HS-5 (cell line): ENCODE data around the gene TMPRSS11B.
A peak's percentile ranks its signal among the peaks of the same experiment; 100 is the strongest.
"Not testable (repeated sequence)": the region's sequence is repeated elsewhere in the genome, so short reads cannot be mapped to it uniquely, and the experiment has no call there.

Experiments
- DNase-seq: peaks from one replicate; pipeline ENCODE4 v3.0.0-alpha.2; 2012; ENCODE audit warnings: low read depth

Gene TMPRSS11B, protein sequence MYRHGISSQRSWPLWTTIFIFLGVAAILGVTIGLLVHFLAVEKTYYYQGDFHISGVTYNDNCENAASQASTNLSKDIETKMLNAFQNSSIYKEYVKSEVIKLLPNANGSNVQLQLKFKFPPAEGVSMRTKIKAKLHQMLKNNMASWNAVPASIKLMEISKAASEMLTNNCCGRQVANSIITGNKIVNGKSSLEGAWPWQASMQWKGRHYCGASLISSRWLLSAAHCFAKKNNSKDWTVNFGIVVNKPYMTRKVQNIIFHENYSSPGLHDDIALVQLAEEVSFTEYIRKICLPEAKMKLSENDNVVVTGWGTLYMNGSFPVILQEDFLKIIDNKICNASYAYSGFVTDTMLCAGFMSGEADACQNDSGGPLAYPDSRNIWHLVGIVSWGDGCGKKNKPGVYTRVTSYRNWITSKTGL

DNA sequence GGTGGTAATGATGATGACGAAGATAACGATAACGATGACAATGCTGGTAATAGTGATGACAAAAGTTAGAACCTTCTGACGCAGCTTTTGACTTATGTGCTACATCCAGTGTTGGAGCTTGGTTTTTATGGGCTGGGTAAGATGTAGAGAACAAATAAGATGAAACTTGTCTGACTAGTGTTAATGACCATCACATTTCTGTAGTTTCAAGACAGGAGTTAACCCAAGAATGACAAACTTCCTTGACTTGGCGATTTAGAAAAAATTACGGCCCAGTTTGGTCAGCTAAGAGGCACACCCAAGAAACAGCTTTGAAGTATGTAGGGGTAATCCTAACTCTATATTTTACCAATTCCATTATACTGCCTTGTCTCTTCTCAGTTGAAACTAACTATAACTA is at the start of gene TMPRSS11B:
Gene TMPRSS11B (minus strand): TSS at position 101 of the 400 bp plus-strand sequence. CDS start 136 bp downstream, outside the sequence.
- DNase-seq = no peak

DNA sequence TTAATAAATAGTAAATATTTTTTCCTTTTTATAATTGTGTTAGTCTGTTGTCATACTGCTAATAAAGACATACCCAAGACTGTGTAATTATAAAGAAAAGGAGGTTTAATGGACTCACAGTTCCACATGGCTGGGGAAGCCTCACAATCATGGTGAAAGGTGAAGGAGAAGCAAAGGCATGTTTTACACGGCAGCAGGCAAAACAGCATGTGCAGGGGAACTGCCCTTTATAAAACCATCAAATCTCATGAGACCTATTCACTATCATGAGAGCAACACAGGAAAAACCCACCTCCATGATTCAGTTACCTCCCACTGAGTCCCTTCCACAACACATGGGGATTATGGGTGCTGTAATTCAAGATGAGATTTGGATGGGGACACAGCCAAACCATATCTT is 45.8 kb upstream of the TMPRSS11B start:
- no peak for DNase-seq

DNA sequence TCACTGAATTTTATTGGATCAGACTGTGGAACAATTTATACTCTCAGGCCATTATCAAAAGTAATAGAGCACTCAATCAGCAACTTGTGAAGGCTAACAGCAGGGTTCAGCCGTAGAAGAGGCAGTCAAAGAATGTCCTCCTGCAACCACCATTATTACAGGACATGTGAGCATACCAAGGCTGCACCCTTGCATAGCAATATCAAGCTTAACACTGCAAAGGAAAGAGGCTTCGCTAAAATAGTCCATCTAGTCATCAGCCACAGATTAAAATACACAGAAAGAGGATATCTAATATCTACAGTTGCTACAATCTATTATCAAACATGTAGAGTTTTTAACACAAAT is 42.9 kb upstream of the TMPRSS11B start:
- no peak for DNase-seq

DNA sequence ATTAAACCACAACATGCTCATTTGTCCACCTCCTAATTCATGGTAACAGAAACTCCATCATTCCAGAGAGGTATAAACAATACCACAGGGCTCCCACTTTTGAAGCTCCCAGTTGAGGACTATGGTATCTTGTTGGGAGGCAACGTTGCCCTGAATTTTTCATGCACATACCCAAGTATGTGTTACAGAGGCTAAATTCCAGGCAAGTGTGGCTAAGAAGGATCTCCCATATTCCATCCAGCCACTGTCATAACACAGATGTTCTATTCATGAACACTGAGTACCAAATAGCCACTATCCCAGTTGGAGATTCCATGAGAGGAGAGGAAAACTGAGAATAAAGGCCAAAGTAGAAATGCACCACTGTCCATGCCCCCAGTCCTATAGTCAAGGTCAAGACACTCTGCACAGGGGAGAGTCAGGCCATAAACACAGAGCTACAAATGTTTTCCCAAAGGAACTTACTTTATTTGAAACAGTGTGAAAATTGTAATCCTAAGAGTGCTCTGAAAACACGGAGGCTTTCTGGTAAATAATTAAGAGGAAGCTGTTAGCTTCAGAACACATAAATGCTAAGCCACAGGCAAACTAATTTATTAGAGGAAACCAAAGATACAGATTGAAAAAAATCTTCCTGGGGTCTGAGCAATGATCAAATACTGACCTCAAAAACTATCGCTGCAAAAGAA is 42.4 kb upstream of the TMPRSS11B start:
- DNase-seq = no peak

DNA sequence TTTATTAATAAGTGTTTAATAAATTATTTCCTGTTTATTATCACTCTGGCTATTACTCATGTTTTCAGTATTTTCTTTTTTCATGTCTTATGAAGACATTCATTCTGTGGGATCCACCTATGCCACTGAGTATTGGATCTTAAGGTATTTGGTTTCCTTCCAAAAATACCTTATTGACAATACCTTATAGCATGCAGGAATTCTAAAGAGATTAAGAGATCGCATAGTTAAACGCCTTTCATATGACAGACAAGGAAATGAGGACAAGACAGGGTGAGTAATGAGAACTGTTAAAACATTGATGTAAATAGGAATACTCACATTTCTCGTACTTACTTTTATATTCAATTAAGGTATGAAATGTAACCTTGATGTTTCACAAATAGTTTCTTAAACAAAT is 38.2 kb upstream of the TMPRSS11B start:
- DNase-seq = no peak

DNA sequence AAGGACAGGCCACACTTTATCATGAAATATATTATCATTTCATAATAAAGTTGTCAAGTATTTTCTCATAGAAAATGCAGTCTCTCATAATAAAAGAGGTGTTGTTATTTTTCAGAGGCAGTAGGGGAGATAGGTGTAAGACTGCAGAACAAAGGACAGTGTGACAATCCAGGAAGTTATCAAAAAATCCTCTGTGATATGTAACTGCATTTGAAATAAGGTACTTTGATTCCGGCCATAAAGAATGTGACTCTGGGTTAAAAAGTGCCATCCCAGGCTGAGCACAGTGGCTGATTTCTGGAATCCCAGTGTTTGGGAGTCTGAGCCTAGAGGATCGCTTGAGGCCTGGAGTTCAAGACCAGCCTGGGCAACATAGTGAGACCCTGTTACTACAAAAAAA is 37.6 kb upstream of the TMPRSS11B start:
- DNase-seq = no peak

DNA sequence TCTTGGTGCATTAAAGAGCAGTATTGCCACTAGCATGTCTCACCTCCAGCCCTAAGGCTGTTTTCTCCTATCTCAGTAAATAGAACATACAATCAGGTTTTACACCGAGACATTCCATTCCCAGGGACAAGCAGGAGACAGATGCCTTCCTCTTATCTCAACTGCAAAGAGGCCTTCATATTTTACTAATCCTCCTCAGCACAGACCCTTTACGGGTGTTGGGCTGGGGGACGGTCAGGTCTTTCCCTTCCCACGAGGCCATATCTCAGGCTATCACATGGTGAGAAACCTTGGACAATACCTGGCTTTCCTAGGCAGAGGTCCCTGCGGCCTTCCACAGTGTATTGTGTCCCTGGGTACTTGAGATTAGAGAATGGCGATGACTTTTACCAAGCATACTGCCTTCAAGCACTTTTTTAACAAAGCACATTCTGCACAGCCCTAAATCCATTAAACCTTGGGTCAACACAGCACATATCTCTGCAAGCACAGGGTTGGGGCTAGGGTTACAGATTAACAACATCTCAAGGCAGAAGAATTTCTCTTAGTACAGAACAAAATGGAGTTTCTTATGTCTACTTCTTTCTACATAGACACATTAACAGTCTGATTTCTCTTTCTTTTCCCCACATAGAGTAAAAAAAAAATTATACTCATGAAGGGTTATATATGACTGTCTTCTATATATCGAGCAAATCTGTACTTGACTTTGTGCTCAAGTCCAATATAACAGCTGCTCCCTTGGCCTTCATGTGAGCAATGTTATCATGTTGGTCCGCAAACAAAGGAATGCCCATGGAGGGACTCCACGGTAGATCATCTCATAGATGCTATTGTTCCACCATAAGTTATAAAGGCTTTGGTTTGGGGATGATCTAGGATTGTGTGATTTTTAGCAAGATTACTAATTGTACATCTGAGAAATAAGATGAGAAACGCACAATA is 36.6 kb upstream of the TMPRSS11B start:
- DNase-seq = not testable (repeated sequence)

DNA sequence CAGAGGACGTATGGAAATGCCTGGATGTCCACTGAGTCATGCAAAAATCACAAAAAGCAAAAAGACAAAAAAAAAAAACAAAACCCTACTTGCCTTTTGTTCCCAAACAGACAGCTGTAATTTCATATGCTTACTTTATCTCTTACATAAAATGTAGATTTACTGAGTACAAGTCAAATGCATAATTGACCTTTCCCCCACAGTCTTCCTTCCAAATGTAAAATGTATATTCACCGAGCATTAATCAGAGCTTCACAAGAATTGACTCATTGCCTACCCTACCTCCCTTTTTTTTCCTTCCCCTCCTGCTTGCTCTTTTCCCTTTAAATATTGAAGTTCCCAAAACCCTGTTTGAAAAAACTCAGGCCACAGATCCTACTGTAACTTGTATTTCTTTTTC is 32.5 kb upstream of the TMPRSS11B start:
- no peak for DNase-seq

DNA sequence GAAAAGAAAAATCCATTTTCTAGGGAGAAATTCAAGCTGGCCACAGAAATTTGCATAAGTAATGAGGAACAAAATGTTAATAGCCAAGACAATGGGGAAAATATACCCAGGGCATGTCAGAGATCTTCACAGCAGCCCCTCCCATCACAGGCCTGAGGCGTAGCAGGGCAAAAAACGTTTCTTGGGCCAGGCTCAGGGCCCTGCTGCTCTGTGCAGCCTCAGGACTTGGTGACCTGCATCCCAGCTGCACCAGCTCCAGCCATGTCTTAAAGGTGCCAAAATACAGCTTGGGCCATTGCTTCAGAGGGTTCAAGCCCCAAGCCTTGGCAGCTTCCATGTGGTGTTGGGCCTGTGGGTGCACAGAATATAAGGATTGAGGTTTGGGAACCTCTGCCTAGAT is 32.1 kb upstream of the TMPRSS11B start:
- no peak for DNase-seq

DNA sequence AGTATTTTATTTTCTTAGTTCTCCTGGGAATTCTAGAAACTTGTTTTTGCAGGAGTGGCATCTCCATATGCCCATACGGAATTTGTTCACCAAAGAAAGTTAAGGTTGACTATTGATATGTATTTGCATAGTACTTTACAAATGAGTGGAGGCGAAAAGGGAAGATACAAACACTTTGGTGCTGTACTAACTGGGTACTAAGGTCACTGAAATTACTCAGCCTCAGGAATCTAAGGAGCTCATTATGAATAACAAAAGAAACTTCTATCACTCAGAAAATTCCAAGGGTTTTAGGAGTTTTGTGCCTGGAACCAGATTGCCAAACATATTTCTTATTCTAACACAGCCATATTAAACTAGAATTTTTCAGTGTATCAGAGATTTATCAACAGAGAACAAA is 27.4 kb upstream of the TMPRSS11B start:
- peak; percentile 26 for DNase-seq

DNA sequence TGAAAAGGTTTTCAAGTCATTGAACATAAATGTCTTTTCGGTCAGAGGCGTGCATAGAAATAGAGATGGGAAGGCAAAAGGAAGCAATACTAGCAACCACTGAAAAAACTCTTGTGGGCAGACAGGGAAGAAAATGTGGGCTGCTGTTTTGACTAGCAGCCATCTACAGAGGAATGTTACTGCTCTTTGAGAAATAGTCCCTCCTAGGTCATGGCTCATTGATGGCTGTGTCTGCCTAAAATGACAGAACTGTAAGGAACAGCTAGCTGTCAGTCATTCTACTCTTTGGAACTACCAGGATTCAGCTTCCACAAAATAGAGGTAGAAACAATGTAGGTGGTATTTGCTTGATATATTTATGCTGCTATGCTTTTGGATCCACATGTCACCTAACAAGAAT is 26.9 kb upstream of the TMPRSS11B start:
- DNase-seq = no peak

DNA sequence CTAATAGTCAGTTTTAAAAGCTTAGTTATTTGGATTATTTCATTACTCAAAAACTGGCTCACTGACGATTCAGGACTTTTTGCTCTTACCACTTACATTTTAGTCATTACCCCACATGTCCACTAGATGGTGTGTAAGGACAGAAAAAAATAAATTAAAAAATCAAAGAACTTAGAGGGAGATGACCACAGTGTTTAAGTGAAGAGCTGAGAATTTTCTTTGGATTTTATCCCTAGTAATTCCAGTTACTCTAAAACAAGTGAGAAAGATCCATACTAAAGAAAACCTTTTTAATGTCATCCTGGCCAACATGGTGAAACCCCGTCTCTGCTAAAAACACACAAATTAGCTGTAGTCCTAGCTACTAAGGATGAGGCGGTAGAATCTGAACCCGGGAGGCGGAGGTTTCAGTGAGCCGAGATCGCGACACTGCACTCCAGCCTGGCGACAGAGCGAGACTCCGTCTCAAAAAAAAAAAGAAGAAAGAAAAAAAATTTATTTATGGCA is 26.4 kb upstream of the TMPRSS11B start:
- DNase-seq = peak; percentile 40

DNA sequence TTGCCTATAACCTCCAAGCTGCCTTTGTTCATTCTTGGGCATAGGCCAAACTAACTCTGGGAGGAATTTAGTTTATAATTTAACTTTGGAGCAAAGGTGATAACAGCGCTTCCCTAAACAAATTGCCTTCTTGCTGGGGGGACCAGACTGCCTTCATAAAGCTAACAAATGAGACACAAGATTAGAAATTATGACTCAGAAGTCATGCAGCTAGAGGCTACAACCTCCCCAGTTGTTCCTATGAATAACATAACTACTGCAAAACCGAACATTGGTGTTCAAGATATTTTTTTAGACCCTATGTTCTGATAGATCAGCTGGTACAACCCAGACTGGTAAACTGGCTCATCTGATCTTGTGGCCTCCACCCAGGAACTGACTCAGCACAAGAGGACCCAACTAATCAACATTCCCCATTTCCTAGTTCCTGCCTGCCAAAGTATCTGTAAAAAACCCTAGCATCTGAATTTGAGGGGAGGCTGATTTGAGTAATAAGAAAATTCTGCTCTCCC is 22.0 kb upstream of the TMPRSS11B start:
- DNase-seq = no peak

DNA sequence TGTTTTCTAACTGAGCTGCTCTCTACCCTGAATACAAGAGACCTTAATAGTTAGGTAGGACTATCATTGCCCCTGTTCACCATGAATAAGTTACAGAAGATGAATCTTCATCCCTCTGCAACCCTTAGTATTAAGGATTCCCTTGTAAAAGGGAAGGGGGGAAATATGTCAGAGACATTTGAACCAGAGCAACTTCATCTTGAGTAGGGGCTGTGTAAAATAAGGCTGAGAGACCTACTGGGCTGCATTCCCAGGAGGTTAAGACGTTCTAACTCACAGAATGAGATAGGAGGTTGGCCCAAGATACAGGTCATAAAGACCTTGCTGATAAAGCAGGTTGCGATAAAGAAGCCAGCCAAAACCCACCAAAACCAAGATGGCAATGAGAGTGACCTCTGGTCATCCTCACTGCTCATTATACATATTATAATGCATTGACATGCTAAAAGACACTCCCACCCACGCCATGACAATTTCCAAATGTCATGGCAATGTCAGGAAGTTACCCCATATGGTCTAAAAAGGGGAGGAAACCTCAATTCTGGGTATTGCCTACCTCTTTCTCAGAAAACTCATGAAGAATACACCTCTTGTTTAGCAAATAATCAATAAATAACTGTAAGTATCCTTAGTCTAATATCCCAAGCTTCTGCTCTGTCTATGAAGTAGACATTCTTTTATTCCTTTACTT is 19.5 kb upstream of the TMPRSS11B start:
- DNase-seq = no peak

DNA sequence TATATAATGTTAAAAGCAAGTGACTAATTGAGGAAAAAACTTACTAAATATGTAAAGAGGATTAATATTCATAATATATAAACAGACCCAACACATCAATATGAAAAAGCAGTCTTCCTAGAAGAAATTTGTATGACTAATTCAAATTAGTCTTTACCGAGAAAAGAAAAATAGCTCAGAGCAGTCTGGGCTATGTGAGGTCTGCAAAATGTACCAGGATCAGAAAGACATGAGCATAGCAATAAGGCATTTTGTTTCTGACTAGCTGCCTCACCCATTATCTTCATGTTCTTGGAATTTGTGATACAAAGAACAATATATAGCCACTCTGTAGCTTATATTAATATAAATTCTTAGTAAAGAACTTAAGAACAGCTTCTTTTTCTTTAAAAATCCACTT is 13.7 kb upstream of the TMPRSS11B start:
- DNase-seq = no peak

DNA sequence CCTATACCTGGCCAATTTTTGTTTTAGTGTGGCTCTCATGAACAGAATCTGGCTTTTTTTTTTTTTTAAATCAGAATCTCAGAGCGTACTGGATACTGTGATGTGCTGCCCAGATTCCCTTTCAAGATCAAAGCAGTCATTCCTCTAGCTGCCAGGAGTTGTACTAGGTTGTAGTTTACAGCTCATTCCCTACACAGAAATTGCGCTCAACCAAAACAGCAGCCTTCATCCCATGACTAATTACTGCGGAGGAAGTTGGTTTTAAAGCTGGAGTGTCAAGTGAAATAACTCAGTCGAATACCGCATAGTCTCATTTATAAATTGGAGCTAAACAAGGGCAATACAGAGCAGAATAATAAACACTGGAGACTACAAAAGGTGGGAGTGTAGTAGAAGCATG is 12.2 kb upstream of the TMPRSS11B start:
- no peak for DNase-seq

DNA sequence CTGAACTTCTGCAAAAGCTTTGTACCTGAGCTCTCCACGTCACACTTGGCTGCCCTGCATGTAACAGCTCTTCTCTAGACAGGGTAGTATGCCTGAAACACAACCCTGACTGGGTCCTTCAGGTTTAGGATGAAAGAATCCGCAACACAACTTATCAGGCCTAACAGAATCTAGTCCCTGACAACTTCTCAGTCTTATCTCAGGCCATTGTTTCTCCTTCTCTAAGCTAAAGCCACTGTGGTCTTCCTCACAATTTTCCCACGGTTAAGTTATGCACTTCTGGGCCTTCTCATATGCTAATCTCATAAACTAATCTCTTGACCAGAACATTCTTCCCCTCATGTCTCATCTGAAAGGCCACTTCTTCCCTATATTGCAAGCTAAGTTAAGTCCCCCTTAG is 10.8 kb upstream of the TMPRSS11B start:
- no peak for DNase-seq

DNA sequence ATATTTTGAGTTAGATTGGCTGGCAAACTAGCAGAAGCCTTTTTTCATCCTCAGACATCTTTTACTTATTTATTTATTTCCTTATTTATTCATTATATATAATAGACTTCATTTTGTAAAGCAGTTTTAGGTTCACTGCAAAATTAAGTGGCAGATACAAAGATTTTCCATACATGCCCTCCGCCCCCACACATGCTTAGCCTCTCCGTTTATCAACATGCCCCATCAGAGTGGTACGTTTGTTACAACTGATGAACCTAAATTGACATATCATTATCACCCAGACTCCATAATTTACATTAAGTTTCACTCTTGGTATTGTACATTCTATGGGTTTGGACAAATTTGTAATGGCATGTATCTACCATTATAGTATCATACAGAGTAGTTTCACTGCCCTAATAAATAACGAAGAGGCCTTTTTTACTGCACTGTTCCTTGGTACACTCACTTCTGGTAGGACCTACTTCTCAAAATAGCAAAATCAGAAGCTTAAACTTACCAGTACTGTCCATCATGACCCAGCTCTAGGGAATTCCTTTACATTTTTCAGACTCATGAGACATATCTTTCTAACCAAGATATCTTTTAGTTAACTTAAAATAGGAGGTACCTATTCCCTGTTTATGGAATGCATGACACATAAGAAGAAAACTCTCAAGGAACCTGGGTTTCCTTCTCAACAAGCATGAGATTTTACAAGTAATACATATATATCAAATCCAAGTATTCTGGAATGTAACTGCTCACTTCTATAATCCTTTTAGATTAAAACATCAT is 4.8 kb upstream of the TMPRSS11B start:
- DNase-seq = no peak

DNA sequence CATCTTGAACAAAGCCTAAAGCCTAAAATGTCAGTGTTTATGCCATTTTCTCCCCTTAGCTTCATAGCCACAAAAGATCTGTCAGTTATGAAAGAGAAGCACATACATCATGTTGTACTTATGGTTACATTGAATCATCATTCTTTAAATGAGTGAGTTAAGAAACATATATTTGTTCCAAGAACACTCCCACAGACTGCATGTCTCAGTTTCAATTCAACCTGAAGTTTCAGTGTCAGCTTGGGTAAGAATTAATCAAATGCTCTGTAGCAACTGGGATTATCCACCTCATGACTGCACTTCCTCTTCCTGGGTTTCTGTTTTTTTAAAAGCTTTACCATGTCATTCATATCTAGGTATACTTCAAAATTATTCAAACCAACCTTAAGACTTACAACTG is 3.9 kb upstream of the TMPRSS11B start:
- no peak for DNase-seq

DNA sequence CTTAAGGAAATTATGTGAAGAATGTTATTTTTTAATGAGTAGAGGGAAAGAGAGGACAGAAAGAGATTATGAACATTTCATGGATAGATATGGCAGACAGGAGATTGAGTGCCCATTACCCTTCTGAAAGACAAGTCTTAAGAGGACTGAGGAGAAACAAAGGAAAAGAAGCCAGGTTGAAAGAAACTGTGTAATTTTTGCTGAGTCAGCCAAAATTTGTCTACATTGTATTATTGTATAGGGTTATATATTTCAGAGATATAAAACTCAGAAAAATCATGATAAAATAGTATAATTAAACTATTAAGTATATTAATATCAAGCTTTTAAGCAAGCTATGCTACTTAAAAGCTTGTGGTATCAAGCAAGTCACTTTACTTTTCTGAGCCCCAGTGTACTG is 4.9 kb downstream of the TMPRSS11B start:
- DNase-seq = no peak

DNA sequence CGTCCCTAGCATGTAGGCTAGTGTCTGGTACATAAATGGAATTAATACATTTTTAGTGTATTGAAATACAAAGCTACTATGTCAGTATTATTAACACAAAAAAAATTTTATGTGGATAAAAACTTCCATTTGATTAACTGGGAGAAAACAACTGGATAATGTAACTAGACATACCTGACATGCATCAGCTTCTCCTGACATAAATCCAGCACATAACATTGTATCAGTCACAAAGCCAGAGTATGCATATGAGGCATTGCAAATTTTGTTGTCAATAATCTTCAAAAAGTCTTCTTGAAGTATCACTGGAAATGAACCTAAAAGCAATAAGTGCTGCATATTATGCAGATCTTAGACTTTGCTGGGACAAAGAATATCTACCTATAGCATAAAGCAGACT is 16.9 kb downstream of the TMPRSS11B start:
- no peak for DNase-seq
